ENCODE data around the gene LHPP.
"Not testable (repeated sequence)": the region's sequence is repeated elsewhere in the genome, so short reads cannot be mapped to it uniquely, and the experiment has no call there.

Gene LHPP

DNA sequence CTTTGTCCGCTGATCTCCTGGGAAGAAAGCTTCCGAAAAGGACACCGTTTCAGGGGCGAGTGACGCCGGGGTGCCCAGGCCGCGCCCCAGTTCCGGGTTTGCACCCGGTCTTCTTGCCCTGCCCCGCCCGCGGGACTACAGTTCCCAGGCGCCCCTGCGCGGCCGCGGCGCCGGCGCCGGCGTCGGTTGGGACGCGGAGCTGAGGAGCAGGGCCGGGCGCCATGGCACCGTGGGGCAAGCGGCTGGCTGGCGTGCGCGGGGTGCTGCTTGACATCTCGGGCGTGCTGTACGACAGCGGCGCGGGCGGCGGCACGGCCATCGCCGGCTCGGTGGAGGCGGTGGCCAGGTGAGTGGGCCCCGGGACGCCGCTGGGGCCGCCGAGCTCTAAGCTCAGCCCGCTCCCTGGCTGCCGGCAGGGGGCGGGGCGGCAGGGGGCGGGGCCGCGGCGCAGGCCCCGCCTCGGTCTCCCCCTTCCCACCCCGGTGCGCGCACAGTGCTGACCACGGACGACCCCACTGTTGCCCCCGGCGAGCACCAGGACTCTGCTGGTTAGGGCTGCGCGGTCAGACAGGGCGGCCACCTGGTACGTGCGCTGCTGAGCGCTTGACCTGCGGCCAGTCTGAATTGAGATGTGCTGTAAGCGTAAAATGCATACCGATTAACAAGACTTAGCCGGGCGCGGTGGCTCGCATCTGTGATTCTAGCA, at the start of gene LHPP:
TSS of gene LHPP (plus strand) at position 182 of the 706 bp plus-strand sequence. CDS start at position 222, 40 bp downstream.
- no peak for FAIRE-seq

DNA sequence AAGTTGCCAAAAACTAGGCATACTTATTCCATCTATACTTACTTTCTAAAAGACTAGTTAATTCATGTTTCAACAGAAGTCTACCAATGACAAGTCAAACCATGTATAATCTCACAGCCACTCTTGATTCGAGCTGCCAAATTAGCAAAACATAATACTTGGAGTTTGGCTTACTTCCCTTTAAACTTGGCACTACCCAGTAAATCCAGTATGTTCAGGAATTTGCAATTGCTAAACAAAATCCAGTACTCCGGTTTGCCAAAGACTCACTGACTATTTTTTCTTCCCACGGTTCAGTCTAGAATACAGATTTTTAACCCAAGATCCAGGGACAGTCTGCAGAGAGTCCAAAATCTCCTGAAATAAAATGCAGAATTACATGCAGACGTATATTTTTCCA, 47.5 kb upstream of the LHPP start:
- no peak for FAIRE-seq

DNA sequence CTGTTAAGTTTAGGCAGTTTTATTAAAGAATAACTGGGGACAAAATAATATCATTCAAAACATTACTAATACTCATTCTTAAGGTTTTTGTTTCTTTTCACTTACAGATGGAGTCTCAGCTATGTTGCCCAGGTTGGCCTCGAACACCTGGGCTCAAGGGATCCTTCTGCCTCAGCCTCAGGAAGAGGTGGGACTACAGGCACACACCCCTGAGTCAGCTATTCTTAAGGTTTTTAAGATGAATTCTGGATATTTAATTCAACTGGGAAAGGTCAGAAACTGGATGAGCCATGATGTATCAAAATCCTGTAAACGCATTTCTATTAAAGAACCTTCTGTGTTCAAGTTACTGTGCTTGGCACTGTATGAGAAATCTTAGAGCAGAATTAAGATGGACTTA, 46.4 kb upstream of the LHPP start:
- no peak for FAIRE-seq

DNA sequence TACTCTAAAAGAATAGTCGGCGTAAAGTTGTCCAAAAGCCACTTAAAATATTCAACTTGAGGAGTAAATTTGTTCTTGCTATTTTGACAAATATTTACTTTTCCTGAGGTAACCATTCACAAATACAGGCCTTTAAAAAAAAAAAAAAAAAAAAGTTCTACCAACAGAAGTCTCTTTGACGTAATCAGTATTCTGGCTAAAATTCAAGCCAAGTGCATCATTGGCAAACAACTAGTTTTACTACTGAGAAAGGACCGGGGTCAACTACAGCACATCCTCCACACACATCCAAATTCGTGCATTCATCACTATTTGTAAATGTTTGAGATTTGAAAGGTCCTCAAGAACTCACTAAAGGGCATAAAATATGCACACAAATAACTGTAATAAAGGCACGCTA, 44.9 kb upstream of the LHPP start:
- FAIRE-seq, result no peak

GRCh38 chr10:124417895-124418725, 43.5 kb upstream of the LHPP start:
- FAIRE-seq, result no peak

GRCh38 chr10:124418726-124419501, 42.7 kb upstream of the LHPP start, which contains the start of gene OAT:
OAT (minus strand) TSS chr10:124418923; CDS start chr10:124412171, 6,752 bp downstream.
- FAIRE-seq, result peak; percentile 98

GRCh38 chr10:124419635-124420034, 42.0 kb upstream of the LHPP start:
- no peak for FAIRE-seq

- no peak for FAIRE-seq
Measured at GRCh38 chr10:124420254-124420653, 41.4 kb upstream of the LHPP start.

DNA sequence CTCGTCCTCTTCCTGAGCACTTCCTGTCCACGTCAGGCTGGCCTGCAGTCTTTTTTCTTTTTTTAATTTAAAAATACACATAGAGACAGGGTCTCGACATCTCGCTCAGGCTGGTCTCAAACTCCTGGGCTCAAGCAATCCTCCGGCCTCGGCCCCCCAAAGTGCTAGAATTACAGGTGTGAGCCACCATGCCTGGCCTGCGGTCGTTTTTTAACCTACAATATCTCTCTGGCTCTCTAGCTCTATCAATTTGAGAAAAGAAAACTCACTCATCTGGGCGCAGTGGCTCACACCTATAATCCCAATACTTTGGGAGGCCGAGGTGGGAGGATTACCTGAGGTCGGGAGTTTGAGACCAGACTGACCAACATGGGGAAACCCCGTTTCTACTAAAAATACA, 38.9 kb upstream of the LHPP start:
- no peak for FAIRE-seq

DNA sequence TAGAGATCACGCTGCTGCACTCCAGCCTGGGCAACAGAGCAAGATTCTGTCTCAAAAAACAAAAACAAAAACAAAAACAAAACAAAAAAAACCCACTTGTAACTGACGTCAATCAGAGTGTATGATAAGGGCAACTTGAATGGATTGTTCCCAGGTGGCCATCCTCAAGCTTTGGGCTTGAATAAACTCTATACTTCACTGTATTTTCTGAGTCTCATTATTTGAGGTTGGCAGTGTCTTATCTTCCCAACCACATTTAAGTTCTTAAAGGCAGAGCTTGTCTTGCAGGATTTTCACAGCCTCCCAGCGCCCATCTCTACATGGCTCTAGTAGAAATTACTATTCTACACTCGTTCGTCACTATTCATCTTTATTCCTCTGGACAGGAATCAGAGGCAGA, 37.8 kb upstream of the LHPP start:
- no peak for FAIRE-seq

DNA sequence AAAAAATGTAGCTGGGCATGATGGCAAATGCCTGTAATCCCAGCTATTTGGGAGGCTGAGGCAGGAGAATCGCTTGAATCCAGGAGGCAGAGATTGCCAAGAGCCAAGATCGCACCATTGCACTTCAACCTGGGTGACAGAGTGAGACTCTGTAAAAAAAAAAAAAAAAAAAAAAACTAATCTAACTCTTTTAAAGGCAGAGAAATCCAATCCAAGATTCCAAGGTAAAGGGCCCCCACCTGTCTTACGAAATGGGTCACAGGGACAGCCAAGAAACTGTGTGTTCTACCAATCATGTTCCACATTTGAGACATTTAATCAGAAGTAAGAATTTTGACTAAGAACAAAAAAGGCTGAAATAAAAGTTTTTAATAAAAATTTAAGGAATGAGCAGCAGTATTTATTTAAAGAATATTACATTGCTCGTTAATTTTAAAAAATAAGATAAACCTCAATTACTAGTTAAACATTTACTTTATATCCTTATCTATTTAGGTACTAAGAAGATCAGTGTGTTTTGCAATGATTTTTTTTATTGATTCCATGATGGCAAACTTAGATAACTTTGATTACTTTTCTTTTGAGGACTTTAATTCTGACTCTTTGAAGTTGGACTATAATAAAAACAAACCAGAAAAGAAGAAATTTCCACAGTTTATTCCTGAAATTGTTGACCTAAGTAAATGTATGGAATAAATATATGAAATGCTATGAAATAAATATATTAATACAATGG, 36.2 kb upstream of the LHPP start:
- FAIRE-seq, result peak; percentile 88

DNA sequence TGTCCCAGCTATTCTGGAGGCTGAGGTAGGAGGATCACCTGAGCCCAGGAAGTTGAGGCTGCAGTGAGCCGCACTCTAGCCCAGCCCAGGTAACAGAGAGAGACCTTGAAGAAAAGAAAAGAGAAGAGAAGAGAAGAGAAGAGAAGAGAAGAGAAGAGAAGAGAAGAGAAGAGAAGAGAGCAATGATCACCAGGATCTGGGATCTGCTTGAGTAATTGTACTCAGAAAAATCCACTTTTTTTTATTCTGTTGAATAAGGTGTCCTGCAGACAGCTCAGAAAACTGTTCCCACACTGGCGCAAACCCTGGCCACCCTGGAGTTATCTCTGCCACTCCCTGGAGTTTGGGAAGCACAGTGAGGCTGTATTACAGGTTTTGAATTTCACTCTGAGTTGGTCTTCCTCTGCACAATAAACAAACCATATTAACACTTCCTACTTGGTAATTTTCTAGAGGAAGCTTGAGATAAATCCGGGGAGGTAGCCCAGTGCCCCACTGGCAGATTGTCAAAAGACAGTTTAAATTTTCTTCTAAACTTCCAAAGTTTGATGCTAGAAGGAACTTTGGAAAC, 33.3 kb upstream of the LHPP start:
- FAIRE-seq, result no peak

GRCh38 chr10:124429576-124429975, 32.0 kb upstream of the LHPP start:
- no peak for FAIRE-seq

- no peak for FAIRE-seq
Measured at GRCh38 chr10:124430077-124430476, 31.5 kb upstream of the LHPP start.

GRCh38 chr10:124433461-124433860, 28.2 kb upstream of the LHPP start:
- FAIRE-seq, result no peak

- not testable (repeated sequence) for FAIRE-seq
Measured at GRCh38 chr10:124435683-124436082, 25.9 kb upstream of the LHPP start.

- no peak for FAIRE-seq
Measured at GRCh38 chr10:124436191-124436638, 25.4 kb upstream of the LHPP start.

- FAIRE-seq, result not testable (repeated sequence)
Measured at GRCh38 chr10:124441694-124442093, 19.9 kb upstream of the LHPP start.

DNA sequence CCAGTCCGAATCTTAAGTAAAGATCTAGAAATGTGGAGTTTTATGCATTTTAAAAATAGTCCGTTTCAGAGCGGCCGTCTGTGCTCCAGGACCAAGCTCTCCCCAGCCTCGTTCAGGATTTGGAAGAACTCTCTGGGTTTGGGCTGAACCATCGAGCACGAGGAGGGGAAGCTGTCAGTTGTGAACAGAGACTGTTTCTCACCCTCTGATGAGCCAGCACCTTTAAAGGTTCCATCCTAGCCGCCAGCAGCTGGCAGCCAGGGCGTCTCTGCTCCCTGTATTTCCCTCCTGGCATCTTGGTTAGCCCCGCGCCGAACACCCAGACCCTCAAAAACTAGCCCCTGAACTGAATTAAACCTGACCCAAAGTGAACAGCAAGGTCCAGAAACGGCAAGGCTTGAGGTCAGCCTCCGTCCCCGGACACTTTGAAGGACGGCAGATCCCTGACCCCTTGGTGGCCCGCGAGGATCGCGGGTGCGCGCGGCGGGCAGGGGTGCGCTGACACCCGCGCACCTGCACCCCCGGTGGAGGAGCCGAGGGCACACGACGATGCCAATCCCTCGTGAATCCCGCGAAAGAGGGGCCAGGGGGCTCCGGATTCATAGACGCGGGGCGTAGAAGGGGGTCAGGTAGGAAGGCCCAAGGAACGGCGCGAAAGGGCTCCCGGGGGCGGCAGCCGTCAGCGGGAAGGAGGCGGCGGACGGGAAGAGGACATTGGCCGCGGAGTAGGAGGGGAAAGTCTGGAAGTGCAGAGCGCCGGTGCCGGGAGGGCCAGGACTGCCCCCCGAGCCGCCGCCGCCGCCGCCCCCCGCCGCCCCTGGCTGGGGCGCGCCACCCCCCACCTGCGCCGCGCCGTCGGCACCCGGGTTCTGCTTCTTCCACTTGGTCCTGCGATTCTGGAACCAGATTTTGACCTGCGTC, 14.5 kb upstream of the LHPP start:
- no peak for FAIRE-seq

DNA sequence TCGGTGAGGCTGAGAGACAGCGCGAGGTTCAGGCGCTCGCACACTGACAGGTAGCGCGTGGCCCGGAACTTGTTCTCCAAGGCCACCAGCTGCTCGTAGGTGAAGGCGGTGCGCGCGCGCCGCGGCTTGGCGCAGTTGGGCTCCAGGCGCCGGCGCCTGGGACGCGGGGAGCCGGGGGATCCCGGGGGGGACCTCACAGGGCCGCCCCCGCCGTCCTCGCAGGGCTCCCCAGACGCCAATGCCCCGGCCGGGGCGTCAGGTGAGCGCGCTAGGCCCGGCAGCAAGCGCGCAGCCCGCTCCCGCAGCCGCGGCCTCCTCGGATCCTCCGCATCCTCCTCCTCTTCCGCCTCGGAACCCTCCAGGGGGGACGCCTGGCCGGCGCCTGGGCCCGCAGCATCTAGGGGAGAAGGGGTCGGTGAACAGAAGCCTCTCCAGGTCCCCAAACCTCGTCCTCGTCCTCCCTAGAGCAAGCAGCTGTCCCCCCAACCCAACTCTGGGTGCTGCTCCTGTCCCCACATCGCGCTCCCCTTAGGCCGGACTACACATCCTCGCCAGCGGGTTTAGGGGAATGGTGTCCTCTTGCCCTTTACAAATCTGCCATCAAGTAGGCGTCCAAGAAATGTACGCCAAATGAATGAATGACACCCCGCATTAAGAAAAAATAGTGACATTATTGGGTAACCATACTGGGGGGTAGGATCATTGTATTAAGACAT, 13.7 kb upstream of the LHPP start:
- FAIRE-seq, result no peak
